Ectodermal cell (in vitro differentiated cells): ENCODE data around the gene SMARCA5.
A peak's percentile ranks its signal among the peaks of the same experiment; 100 is the strongest.

Source experiments
- H3K27ac ChIP-seq: 2 replicates; pipeline ENCODE4 v1.7.0; 2013; ENCODE audit warnings: mild to moderate bottlenecking, low read depth, low read length; ENCODE audit not compliant: insufficient read depth, poor library complexity, severe bottlenecking
- H3K27me3 ChIP-seq: 2 replicates; pipeline ENCODE4 v1.7.0; 2013; ENCODE audit warnings: mild to moderate bottlenecking, low read length; ENCODE audit not compliant: insufficient read depth, control insufficient read depth, poor library complexity, severe bottlenecking
- H3K36me3 ChIP-seq: one replicate; pipeline ENCODE4 v1.7.0; 2013; ENCODE audit warnings: low read length; ENCODE audit not compliant: control insufficient read depth, insufficient read depth
- H3K4me1 ChIP-seq: one replicate; pipeline ENCODE4 v1.7.0; 2013; ENCODE audit warnings: low read length; ENCODE audit not compliant: control insufficient read depth, insufficient read depth
- H3K4me3 ChIP-seq: 2 replicates; pipeline ENCODE4 v1.7.0; 2013; ENCODE audit warnings: low read depth, low read length, control low read depth; ENCODE audit not compliant: insufficient read depth
- H3K9me3 ChIP-seq: 2 replicates; pipeline ENCODE4 v1.7.0; 2013; ENCODE audit warnings: mild to moderate bottlenecking, low read length, moderate library complexity; ENCODE audit not compliant: control insufficient read depth
- WGBS, 2 experiments: methylation state at CpG; one replicate each; pipeline ENCODE4 v1.1.7; 2013; ENCODE audit warnings: missing lambda C conversion rate in 2 of 2; 5-methylcytosine and 5-hydroxymethylcytosine counted together

The SMARCA5 gene

DNA sequence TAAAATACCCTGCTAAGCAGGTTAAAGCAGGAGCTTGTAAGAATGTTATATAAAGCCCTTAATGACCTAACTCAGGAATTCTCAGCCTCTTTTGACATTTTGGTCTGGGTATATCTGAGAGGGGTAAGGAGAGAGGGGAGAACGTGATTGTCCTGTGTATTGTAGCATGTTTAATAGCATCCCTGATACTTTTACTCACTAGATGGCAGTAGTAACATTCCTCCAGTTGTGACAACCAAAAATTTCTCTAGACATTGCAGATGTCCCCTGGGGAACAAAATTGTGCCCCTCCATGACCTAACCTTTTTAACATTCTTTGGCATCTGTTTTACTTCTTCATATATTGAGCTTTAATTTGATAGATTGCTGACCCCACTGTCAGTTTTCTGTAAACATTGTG is 17.9 kb downstream of the SMARCA5 start:
- H3K27me3 ChIP-seq, result no peaks in the 10 kb centered on the region
- H3K4me3 ChIP-seq, result no peak overlapping the region
- 100% methylated on average over 1 of the region's 1 CpG; no CpG with 5 or more reads in 1 of the 2 experiments for WGBS, 2 experiments
- peaks cover 73% of the 10 kb centered on the region for H3K36me3 ChIP-seq
- no peaks in the 10 kb centered on the region for H3K9me3 ChIP-seq
- H3K4me1 ChIP-seq, result no peaks in the 10 kb centered on the region
- H3K27ac ChIP-seq, result no peak overlapping the region

DNA sequence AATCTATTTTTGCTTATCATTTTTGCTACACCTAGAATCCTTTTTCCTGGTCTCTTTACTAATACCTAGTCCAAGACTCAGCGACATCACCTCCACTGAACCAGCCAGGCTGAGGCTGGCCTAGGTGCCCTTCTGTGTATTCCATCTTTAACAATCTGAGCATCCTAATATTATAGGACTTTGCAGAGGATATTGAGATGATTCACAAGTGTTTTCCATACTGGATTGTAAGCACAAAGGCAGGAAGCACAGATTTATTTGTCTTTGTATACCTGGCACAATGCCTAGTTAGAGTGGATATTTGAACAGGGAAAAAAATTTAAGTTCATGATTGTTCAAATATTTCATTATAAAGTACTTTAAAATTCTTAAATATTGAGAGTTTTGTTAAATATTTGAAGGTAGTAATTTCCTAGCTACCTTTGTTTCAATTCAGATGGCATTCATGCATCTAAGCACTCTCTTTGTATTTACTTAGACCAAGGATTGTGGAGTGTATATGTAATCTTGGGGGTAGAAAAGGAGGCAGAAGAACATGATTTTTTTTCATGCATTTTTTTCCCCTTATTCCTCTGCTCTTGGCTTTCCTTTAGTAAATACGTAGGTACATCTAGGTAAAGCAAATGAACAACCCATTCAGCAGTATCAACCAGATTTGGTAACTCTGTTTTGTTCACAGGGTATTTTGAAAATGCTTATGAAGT is 18.4 kb downstream of the SMARCA5 start:
- no peak overlapping the region for H3K4me3 ChIP-seq
- no peaks in the 10 kb centered on the region for H3K4me1 ChIP-seq
- 95 to 96% methylated on average over 2 of the region's 2 CpGs for WGBS, 2 experiments
- H3K9me3 ChIP-seq, result no peaks in the 10 kb centered on the region
- H3K27ac ChIP-seq, result no peak overlapping the region
- peaks cover 73% of the 10 kb centered on the region for H3K36me3 ChIP-seq
- H3K27me3 ChIP-seq, result no peaks in the 10 kb centered on the region

DNA sequence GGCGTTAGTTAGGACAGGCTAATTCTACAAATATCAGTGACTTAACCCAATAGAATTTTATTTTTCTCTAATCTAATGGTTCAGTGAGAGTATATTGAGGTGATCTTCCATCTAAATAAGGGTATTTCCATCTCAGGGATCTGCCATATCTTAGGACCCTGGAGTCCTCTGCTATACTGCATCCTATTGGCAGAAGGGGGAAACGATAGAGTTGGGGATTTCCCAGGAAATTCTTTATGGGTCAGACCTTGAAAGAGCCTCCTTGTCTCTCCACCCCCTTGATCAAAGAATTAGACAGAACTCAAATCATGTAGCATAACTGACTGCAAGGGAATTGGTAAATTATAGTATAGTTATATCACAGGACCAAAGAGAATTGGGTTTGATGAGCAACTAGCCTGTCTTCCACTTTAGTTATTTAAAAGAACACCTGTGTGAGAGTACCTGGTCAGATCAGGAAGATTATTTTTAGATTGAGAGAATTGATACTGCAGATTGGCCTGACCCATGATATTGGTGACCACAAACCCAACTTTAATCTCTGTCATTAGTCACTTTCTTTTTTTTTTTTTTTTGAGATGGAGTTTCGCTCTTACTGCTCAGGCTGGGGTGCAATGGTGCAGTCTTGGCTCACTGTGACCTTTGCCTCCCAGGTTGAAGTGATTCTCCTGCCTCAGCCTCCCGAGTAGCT is 25.6 kb downstream of the SMARCA5 start:
- no peaks in the 10 kb centered on the region for H3K4me1 ChIP-seq
- no peaks in the 10 kb centered on the region for H3K27me3 ChIP-seq
- H3K9me3 ChIP-seq, result no peaks in the 10 kb centered on the region
- WGBS, 2 experiments, result 92 to 98% methylated on average over 3 of the region's 4 CpGs
- H3K27ac ChIP-seq, result no peak overlapping the region
- no peak overlapping the region for H3K4me3 ChIP-seq
- H3K36me3 ChIP-seq, result peaks cover 70% of the 10 kb centered on the region

DNA sequence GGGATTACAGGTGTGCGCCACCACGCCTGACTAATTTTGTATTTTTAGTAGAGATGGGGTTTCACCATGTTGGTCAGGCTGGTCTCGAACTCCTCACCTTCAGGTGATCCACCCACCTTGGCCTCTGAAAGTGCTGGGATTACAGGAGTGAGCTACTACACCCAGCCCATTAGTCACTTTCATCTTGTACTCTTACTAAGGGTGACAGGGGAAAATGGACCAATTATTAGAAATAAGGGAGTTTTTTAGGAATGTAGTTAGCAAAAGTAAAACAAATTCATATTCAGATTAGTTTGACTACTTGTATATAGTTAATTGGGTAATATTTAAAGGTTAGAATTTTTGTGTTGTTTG is 26.1 kb downstream of the SMARCA5 start:
- Histone ChIP-seq H3K36me3 (peaks cover 69% of the 10 kb centered on the region), H3K4me3 (no peak overlapping the region), H3K4me1 (no peaks in the 10 kb centered on the region), H3K27ac (no peak overlapping the region), H3K27me3 (no peaks in the 10 kb centered on the region), H3K9me3 (no peaks in the 10 kb centered on the region)
- WGBS, 2 experiments, result 96 to 100% methylated on average over 3 of the region's 3 CpGs

DNA sequence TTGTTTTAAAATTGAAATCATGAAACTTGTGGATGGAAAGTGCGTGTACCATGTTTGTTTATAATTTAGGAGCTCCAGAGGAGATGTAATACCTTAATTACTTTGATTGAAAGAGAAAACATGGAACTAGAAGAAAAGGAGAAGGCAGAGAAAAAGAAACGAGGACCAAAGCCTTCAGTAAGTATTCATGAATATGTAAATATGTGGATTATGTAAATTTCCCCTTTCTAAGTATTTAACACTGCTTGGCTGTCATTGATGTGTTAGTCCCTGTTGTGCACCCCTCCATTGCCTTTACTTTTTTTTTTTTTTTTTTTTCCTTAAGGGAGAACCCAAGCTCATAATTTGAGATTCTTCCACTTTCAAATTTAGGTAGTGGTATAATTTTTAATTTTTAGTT is 36.4 kb downstream of the SMARCA5 start:
- WGBS, 2 experiments, result 86 to 89% methylated on average over 2 of the region's 2 CpGs
- H3K27me3 ChIP-seq, result no peaks in the 10 kb centered on the region
- H3K4me3 ChIP-seq, result no peak overlapping the region
- no peaks in the 10 kb centered on the region for H3K9me3 ChIP-seq
- no peaks in the 10 kb centered on the region for H3K4me1 ChIP-seq
- H3K36me3 ChIP-seq, result peaks cover 23% of the 10 kb centered on the region
- H3K27ac ChIP-seq, result no peak overlapping the region

DNA sequence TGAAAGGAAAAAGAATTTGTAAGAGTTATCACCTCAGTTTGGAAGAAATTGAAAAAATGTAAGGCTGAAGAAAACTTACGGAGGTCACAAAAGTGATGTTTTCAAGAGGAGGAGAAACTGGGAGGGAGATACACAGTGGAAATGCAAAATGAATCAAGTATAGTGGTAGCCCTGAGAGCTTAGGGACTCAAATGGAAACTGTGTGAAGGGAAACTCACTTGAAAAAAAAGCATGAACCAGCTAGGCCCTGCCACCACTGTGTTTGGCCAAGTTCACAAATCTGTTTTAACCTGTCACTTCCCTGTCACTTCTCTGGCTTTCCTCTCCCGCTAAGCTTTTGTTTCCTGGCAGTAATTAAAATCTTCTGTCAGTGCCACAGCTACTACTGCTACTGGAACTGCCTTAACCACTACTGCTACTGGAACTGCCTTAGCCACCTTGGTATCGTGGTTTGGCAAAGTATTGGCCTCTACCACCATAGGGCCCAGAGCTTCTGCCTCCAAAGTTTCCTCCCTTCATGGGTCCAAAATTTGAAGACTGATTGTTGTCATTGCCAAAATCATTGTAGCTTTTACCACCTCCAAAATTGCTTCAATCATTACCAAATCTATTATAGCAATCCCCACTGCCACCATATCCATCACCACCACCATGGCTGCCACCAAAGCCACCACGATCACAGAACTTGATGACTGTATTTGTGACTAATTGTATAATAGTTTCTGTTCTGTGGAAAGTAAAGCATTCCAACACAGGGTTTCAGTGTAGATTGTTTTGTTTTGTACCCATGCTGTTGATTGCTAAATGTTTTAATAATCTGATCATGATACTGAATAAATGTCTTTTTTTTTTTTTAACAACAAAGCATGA is 41.5 kb downstream of the SMARCA5 start:
- Histone ChIP-seq H3K4me1 (no peaks in the 10 kb centered on the region), H3K9me3 (no peaks in the 10 kb centered on the region), H3K27ac (no peak overlapping the region), H3K4me3 (no peak overlapping the region), H3K27me3 (peaks cover 8% of the 10 kb centered on the region), H3K36me3 (no peaks in the 10 kb centered on the region)
- 62 to 70% methylated on average over 3 to 4 of the region's 4 CpGs for WGBS, 2 experiments

DNA sequence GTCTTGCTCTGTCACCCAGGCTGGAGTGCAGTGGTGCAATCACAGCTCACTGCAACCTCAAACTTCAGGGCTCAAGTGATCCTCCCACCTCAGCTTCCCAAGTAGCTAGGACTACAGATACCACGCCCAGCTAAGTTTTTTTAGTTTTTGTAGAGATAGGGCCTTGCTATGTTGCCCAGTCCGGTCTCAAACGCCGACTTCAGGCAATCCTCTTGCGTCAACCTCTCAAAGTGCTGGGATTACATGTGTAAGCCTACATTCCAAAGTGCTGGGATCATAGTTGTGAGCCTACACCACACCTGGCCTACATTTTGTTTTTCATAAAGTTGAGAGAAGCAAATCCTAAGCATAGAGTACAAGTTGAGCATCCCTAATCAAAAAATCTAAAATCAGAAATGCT is 42.2 kb downstream of the SMARCA5 start:
- Histone ChIP-seq H3K36me3 (no peaks in the 10 kb centered on the region), H3K27me3 (peaks cover 9% of the 10 kb centered on the region), H3K4me3 (no peak overlapping the region), H3K9me3 (no peaks in the 10 kb centered on the region), H3K4me1 (no peaks in the 10 kb centered on the region), H3K27ac (no peak overlapping the region)
- 93 to 95% methylated on average over 5 of the region's 5 CpGs for WGBS, 2 experiments

DNA sequence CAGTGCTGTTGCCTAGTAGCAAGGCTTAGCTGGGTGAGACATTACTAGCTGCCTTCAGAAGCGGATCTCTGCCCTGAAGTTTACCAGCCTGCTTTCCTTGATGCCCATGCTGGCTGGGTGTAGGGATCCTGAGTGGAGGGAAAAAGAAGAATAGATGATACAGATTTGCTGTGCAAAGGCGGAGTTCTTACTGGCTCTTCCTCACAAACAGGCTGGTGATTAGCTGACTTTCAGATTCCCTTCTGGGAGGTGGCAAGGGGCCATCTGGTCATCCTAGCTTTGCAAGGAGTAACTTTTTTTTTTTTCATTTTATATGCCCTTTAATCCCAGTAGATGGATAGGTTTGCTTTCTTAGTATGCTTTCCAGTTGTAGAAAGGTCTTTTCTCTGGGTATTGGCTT is 44.8 kb downstream of the SMARCA5 start:
- Histone ChIP-seq H3K27me3 (peaks cover 9% of the 10 kb centered on the region), H3K9me3 (no peaks in the 10 kb centered on the region), H3K4me1 (no peaks in the 10 kb centered on the region), H3K27ac (no peak overlapping the region), H3K4me3 (peak overlapping the region; percentile 38), H3K36me3 (no peaks in the 10 kb centered on the region)
- 88 to 94% methylated on average over 2 of the region's 2 CpGs for WGBS, 2 experiments

DNA sequence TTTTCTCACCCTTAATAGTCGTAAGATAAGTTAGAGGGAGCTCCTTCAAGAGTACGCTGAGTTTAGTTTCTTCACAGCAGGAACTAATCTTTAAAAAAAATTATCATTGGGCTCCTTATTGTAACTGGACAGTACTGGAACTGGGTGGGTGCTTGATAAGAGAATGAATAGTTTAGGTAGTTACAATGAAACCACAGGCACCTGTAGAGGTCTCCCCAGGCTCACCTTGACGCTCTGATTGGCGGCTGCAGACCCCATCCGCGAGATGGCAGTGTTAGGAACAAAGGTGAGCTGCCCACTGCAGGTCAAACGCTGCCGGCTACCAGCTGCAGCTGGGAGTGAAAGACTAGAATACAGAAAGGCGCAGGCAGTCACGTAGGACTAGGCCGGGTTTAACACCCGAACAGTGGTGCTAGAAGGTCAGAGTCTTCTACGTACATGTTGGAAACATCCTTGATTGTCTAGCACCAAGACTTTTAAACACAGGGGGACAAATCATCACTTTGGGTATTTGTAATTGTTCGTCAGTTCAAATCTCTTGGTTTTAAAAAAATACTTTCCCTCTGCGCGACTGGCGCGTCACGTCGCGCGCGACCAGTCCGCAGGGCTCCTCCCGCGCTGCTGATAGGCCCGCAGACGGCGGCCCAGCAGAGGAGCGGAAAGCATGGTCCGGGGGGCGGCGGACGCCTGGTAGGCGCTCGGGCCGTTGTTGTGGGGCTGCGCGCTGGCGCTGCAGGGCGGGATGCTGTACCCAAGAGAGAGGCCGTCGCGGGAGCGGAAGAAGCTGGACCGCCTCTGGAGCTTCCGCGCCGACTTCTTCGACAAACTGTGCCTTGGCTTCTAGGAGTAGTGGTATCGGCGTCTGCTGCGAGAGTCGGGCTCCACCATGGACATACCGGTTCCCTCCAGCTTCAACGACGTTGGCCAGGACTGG is 45.6 kb downstream of the SMARCA5 start:
- Histone ChIP-seq H3K27ac (no peak overlapping the region), H3K27me3 (peaks cover 9% of the 10 kb centered on the region), H3K4me3 (peak overlapping the region; percentile 38), H3K4me1 (no peaks in the 10 kb centered on the region), H3K9me3 (no peaks in the 10 kb centered on the region), H3K36me3 (no peaks in the 10 kb centered on the region)
- WGBS, 2 experiments, result 17 to 19% methylated on average over 57 of the region's 57 CpGs
